Panc1 (cell line): ENCODE data around the gene TTF1. TPM values are rescaled to one million over a fixed set of nuclear protein-coding genes. Genes with fewer than 3 reads are reported as not detected.

Experiments
- ATAC-seq: fragments of 200-7000 bp; cut with Tn5 transposase; 2 replicates; pipeline ENCODE4 v1.9.1; 2020; ENCODE audit warnings: mild to moderate bottlenecking, moderate library complexity
- BruUV-seq: library from RNA; stranded (reverse); fragments of 400-500 nt; replicated peaks from 2 replicates; lab custom pipeline; 2021; lab: Mats Ljungman, UMichigan
- CTCF ChIA-PET: fragments of 300-600 bp; sonication (Branson Sonifier 250); formaldehyde crosslinking; loops from one replicate; lab custom pipeline; 2022; ENCODE audit warnings: antibody characterized with exemption; lab: Charles Lee
- POLR2A ChIA-PET: fragments of 300-600 bp; sonication (Branson Sonifier 250); formaldehyde crosslinking; loops from one replicate; lab custom pipeline; 2022; ENCODE audit warnings: antibody characterized with exemption; lab: Charles Lee
- DNase-seq: peaks from one replicate; pipeline ENCODE4 v3.0.0-alpha.2; 2010; ENCODE audit warnings: low read depth, low spot score
- H3K27ac ChIP-seq: 2 replicates; pipeline ENCODE4 v1.5.1; 2011; ENCODE audit warnings: mild to moderate bottlenecking, low read length, inconsistent platforms
- H3K27me3 ChIP-seq: fragments of 200-500 bp; sonication (Bioruptor generic); 2 replicates; pipeline ENCODE4 v1.6.0; 2014; ENCODE audit warnings: low read length, inconsistent platforms; ENCODE audit not compliant: control insufficient read depth, insufficient read depth
- H3K36me3 ChIP-seq: fragments of 200-500 bp; sonication (Bioruptor generic); 2 replicates; pipeline ENCODE4 v1.5.1; 2014; ENCODE audit warnings: inconsistent platforms, mild to moderate bottlenecking, low read length, moderate library complexity; ENCODE audit not compliant: control insufficient read depth, insufficient read depth
- H3K4me1 ChIP-seq: 2 replicates; pipeline ENCODE4 v1.5.1; 2011; ENCODE audit warnings: inconsistent platforms, mild to moderate bottlenecking, low read length, moderate library complexity; ENCODE audit not compliant: control insufficient read depth, insufficient read depth
- H3K4me3 ChIP-seq, 2 experiments: 2 replicates each; pipeline ENCODE4 v1.5.1; 2011 to 2012; ENCODE audit warnings: low read depth in 2 of 2, low read length in 2 of 2, mild to moderate bottlenecking in 2 of 2, inconsistent platforms in 1 of 2, moderate library complexity in 1 of 2
- H3K9me3 ChIP-seq: fragments of 200-500 bp; sonication (Bioruptor generic); 2 replicates; pipeline ENCODE4 v1.5.1; 2014; ENCODE audit warnings: low read depth, mild to moderate bottlenecking, inconsistent platforms, low read length, moderate library complexity; ENCODE audit not compliant: control insufficient read depth, insufficient read depth
- POLR2AphosphoS5 ChIP-seq: IDR thresholded peaks from 2 replicates; pipeline ENCODE4 v1.6.1; 2012; ENCODE audit warnings: mild to moderate bottlenecking, low read depth, low read length, moderate library complexity
- SIN3A ChIP-seq: IDR thresholded peaks from 2 replicates; pipeline ENCODE4 v1.6.1; 2012; ENCODE audit warnings: low read depth, mild to moderate bottlenecking, low read length, moderate library complexity, borderline replicate concordance; ENCODE audit not compliant: insufficient read depth
- TCF7L2 ChIP-seq: IDR thresholded peaks from 2 replicates; pipeline ENCODE4 v1.6.1; 2011; ENCODE audit warnings: mild to moderate bottlenecking, low read depth, low read length, inconsistent platforms
- in situ Hi-C: cut with HindIII; loops from 2 replicates; pipeline ENCODE4 v1.10.0; 2016; ENCODE audit warnings: low sequenced_read_pairs, low pct_unique_long_range_greater_than_20kb
- intact Hi-C: fragments of 100-400 bp; cut with micrococcal nuclease; formaldehyde crosslinking; loops from one replicate; pipeline ENCODE4 v1.10.0; 2022; ENCODE audit not compliant: unreplicated experiment
- total RNA-seq: library from RNA; stranded (reverse); gene quantifications from one replicate; pipeline ENCODE4 v1.2.1, GENCODE V29; 2021; ENCODE audit not compliant: unreplicated experiment
- TF ChIP-seq, protein P1 (sequence below): fragments of 450-650 bp; IDR thresholded peaks from 2 replicates; pipeline ENCODE4 v1.5.1; 2017; ENCODE audit warnings: mild to moderate bottlenecking
- TF ChIP-seq, protein P2 (sequence below), 2 experiments: IDR thresholded peaks; 2 replicates each; pipeline ENCODE4 v1.6.1; 2011 to 2012; ENCODE audit warnings: low read depth in 2 of 2, control low read depth in 1 of 2, low read length in 1 of 2, mild to moderate bottlenecking in 1 of 2, moderate library complexity in 1 of 2; ENCODE audit not compliant: insufficient read depth in 1 of 2

Gene TTF1
- total RNA-seq, 1 experiment from 2014 or later = 8.4 TPM

DNA sequence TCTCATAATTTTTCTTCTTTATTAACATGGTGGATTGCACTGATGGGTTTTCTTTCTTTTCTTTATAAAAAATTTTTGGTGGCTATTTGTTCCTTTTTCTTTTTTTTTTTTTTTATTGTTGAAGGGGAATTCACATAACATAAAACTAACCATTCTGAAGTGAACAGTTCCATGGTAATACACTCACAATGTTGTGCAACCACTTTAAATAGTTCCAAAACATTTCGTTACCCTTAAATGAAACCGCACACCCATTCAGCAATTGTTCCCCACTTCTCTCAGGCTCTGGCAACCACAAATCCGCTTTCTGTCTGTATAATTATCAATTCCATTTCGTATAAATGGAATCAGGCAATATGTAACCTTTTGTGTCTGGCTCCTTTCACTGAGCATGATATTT, 40.2 kb downstream of the TTF1 start:
- POLR2A ChIA-PET = no interaction called here
- Histone ChIP-seq H3K4me3 (no peak overlapping the region), H3K4me1 (no peaks in the 10 kb centered on the region), H3K27me3 (no peaks in the 10 kb centered on the region), H3K9me3 (no peaks in the 10 kb centered on the region), H3K36me3 (no peaks in the 10 kb centered on the region), H3K27ac (no peak overlapping the region)
- no TSS peak for BruUV-seq
- in situ Hi-C loops (no loop called here), intact Hi-C loops (no loop called here)
- TF ChIP-seq, protein P1, sequence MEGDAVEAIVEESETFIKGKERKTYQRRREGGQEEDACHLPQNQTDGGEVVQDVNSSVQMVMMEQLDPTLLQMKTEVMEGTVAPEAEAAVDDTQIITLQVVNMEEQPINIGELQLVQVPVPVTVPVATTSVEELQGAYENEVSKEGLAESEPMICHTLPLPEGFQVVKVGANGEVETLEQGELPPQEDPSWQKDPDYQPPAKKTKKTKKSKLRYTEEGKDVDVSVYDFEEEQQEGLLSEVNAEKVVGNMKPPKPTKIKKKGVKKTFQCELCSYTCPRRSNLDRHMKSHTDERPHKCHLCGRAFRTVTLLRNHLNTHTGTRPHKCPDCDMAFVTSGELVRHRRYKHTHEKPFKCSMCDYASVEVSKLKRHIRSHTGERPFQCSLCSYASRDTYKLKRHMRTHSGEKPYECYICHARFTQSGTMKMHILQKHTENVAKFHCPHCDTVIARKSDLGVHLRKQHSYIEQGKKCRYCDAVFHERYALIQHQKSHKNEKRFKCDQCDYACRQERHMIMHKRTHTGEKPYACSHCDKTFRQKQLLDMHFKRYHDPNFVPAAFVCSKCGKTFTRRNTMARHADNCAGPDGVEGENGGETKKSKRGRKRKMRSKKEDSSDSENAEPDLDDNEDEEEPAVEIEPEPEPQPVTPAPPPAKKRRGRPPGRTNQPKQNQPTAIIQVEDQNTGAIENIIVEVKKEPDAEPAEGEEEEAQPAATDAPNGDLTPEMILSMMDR = no peak
- TF ChIP-seq TCF7L2 (no peak), SIN3A (no peak), POLR2AphosphoS5 (no peak)
- TF ChIP-seq, protein P2, sequence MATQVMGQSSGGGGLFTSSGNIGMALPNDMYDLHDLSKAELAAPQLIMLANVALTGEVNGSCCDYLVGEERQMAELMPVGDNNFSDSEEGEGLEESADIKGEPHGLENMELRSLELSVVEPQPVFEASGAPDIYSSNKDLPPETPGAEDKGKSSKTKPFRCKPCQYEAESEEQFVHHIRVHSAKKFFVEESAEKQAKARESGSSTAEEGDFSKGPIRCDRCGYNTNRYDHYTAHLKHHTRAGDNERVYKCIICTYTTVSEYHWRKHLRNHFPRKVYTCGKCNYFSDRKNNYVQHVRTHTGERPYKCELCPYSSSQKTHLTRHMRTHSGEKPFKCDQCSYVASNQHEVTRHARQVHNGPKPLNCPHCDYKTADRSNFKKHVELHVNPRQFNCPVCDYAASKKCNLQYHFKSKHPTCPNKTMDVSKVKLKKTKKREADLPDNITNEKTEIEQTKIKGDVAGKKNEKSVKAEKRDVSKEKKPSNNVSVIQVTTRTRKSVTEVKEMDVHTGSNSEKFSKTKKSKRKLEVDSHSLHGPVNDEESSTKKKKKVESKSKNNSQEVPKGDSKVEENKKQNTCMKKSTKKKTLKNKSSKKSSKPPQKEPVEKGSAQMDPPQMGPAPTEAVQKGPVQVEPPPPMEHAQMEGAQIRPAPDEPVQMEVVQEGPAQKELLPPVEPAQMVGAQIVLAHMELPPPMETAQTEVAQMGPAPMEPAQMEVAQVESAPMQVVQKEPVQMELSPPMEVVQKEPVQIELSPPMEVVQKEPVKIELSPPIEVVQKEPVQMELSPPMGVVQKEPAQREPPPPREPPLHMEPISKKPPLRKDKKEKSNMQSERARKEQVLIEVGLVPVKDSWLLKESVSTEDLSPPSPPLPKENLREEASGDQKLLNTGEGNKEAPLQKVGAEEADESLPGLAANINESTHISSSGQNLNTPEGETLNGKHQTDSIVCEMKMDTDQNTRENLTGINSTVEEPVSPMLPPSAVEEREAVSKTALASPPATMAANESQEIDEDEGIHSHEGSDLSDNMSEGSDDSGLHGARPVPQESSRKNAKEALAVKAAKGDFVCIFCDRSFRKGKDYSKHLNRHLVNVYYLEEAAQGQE (IDR thresholded peaks at IDR 0.05; ENCODE audit: insufficient read depth in 1 of 2, low read depth in 2 of 2, low read length in 1 of 2) = no peak
- CTCF ChIA-PET = no interaction called here
- DNase-seq (no peak), ATAC-seq (no peak)

DNA sequence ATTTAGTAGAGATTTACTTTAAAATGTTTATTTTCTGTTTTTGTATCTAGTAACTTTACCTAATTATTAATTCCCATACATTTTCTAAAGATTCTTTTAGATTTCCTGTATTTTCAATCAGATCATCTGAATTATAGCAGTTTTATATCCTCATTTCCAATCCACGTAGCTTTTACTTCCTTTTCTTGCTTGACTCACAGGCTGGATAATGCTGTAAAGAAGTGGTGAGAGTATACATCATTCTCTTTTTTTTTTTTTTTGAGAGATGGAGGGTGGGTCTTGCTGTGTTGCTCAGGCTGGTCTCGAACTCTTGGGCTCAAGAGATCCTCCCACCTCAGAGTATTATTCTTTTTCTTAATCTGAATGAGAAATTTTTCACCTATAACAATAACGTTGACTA, 40.7 kb downstream of the TTF1 start:
- intact Hi-C loops (no loop called here), in situ Hi-C loops (no loop called here)
- DNase-seq = no peak
- no peak for TF ChIP-seq TCF7L2
- TF ChIP-seq, protein P1 = no peak
- TF ChIP-seq, protein P2 (IDR thresholded peaks at IDR 0.05; ENCODE audit: insufficient read depth in 1 of 2, low read depth in 2 of 2, low read length in 1 of 2) = no peak
- no peak for TF ChIP-seq POLR2AphosphoS5
- TF ChIP-seq SIN3A = no peak
- no peaks in the 10 kb centered on the region for H3K27me3 ChIP-seq
- POLR2A ChIA-PET = no interaction called here
- H3K36me3 ChIP-seq = no peaks in the 10 kb centered on the region
- no TSS peak for BruUV-seq
- no peak for ATAC-seq
- CTCF ChIA-PET = no interaction called here
- H3K4me3 ChIP-seq = no peak overlapping the region
- H3K4me1 ChIP-seq = no peaks in the 10 kb centered on the region
- H3K27ac ChIP-seq = no peak overlapping the region
- no peaks in the 10 kb centered on the region for H3K9me3 ChIP-seq
